ENCODE data around the gene CDAN1.

CDAN1 gene

GRCh38 chr15:42735382-42736165 is 1.4 kb downstream of the CDAN1 start:
- DNase-seq (ENCODE audit: insufficient read length, low spot score) (no peak), FAIRE-seq (no peak)
- TF ChIP-seq PAX5 (IDR thresholded peaks at IDR 0.05; ENCODE audit: insufficient read depth, low read length, severe bottlenecking) = no peak

- no peak for FAIRE-seq
- TF ChIP-seq POLR2AphosphoS5 (IDR thresholded peaks at IDR 0.05; ENCODE audit: low read depth, low read length) = no peak
- TF ChIP-seq PAX5 (IDR thresholded peaks at IDR 0.05; ENCODE audit: insufficient read depth, low read length, severe bottlenecking) = no peak
- no peak for TF ChIP-seq TAF1 (IDR thresholded peaks at IDR 0.05; ENCODE audit: low read depth, low read length)
- TF ChIP-seq SPI1 (IDR thresholded peaks at IDR 0.05; ENCODE audit: low read depth, low read length) = peak; percentile 33; the same call in 1 of the 2 replicates
- no peak for DNase-seq (ENCODE audit: insufficient read length, low spot score)
Observed at GRCh38 chr15:42734076-42734672, 2.8 kb downstream of the CDAN1 start.

DNA sequence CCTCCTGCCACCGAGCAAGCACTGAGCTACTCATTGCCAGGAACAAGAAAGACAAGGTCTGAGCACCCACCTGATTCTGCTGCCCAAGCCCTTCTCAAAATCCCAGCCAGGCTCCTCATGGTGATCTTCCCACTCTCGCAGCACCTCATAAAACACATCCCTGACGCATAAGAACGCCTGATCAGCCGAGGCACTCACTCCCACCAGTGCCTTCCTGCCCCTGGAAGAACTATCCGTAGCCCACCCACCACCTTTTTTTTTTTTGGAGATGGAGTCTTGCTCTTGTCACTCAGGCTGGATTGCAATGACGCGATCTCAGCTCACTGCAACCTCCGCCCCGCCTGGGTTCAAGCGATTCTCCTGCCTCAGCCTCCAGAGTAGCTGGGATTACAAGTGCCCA is 3.9 kb downstream of the CDAN1 start:
- FAIRE-seq (no peak), DNase-seq (ENCODE audit: insufficient read length, low spot score) (no peak)
- TF ChIP-seq PAX5 (IDR thresholded peaks at IDR 0.05; ENCODE audit: insufficient read depth, low read length, severe bottlenecking) = no peak
- TF ChIP-seq POLR2A (IDR thresholded peaks at IDR 0.05; ENCODE audit: low read depth, low read length) = no peak
- TF ChIP-seq SPI1 (IDR thresholded peaks at IDR 0.05; ENCODE audit: low read depth, low read length) = no peak
- TF ChIP-seq POU2F2 (IDR thresholded peaks at IDR 0.05; ENCODE audit: low read depth, low read length) = no peak
- TF ChIP-seq POLR2AphosphoS5 (IDR thresholded peaks at IDR 0.05; ENCODE audit: low read depth, low read length) = no peak
- no peak for TF ChIP-seq TAF1 (IDR thresholded peaks at IDR 0.05; ENCODE audit: low read depth, low read length)

DNA sequence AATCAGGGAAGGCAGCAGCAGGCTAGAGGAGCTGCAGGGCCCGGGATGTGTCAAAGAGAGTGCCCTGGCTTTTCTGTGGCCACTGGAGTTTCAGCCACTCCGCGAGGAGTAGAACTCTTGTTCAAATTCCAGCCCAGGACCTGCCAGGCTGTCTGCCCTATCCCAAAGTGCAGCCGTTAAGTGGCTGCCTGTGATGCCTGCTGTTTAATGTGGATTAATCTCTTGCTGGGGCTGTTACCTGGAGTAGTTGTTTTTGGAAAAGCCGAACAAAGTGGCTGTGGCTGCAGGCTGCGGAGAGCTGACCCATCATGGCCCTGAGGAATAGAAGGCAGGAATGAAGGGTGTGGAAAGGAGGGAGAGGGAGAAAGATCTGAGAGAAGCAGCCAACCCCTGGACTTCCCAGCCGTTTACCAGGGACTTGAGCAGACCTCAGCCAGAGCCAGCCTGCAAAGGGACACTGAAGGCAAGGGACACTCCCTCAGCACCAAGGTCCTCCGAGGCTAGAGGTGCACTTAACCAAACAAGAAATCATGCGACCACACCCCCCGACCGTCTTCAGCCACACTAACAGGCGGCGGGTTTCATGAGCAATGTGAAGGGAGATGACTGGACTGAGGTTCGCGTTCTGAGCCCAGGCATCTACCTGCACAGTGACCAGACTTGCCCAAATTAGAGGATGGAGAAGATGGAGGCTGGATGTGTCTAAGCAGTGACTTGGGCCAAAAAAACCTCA is 4.7 kb downstream of the CDAN1 start:
- TF ChIP-seq TAF1 (IDR thresholded peaks at IDR 0.05; ENCODE audit: low read depth, low read length) (no peak), POU2F2 (IDR thresholded peaks at IDR 0.05; ENCODE audit: low read depth, low read length) (no peak), POLR2AphosphoS5 (IDR thresholded peaks at IDR 0.05; ENCODE audit: low read depth, low read length) (no peak), POLR2A (IDR thresholded peaks at IDR 0.05; ENCODE audit: low read depth, low read length) (no peak), PAX5 (IDR thresholded peaks at IDR 0.05; ENCODE audit: insufficient read depth, low read length, severe bottlenecking) (no peak), SPI1 (IDR thresholded peaks at IDR 0.05; ENCODE audit: low read depth, low read length) (no peak)

DNA sequence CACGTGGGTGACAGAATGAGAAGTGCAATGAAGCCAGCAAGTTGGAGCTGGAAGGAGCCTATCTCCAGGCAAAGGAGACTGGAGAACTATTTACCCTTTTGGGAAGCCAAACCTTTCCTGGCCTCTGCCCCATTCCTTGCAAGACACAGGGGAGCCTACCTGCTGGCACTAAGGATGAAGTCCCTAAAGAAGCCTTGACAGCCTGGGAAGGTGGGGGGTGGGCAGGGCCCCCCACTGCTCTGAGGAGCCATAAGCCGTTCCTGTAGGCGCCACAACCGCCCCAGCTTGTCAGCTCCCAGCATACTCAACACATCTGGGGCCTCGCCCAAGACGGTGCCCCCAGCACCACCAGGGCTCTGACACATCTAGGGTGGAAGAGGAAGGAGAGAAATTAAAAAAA is 5.5 kb downstream of the CDAN1 start:
- TF ChIP-seq POLR2A (IDR thresholded peaks at IDR 0.05; ENCODE audit: low read depth, low read length) (no peak), SPI1 (IDR thresholded peaks at IDR 0.05; ENCODE audit: low read depth, low read length) (no peak), PAX5 (IDR thresholded peaks at IDR 0.05; ENCODE audit: insufficient read depth, low read length, severe bottlenecking) (no peak), POLR2AphosphoS5 (IDR thresholded peaks at IDR 0.05; ENCODE audit: low read depth, low read length) (no peak), POU2F2 (IDR thresholded peaks at IDR 0.05; ENCODE audit: low read depth, low read length) (no peak), TAF1 (IDR thresholded peaks at IDR 0.05; ENCODE audit: low read depth, low read length) (no peak)

More for the DNA sequence above, 4.7 kb downstream of the CDAN1 start:
- FAIRE-seq (no peak), DNase-seq (ENCODE audit: insufficient read length, low spot score) (no peak)

GRCh38 chr15:42730536-42730935 is 6.4 kb downstream of the CDAN1 start:
- TF ChIP-seq POU2F2 (IDR thresholded peaks at IDR 0.05; ENCODE audit: low read depth, low read length) = no peak
- no peak for TF ChIP-seq TAF1 (IDR thresholded peaks at IDR 0.05; ENCODE audit: low read depth, low read length)
- TF ChIP-seq SPI1 (IDR thresholded peaks at IDR 0.05; ENCODE audit: low read depth, low read length) = no peak
- no peak for TF ChIP-seq POLR2A (IDR thresholded peaks at IDR 0.05; ENCODE audit: low read depth, low read length)
- TF ChIP-seq POLR2AphosphoS5 (IDR thresholded peaks at IDR 0.05; ENCODE audit: low read depth, low read length) = no peak
- TF ChIP-seq PAX5 (IDR thresholded peaks at IDR 0.05; ENCODE audit: insufficient read depth, low read length, severe bottlenecking) = no peak
- FAIRE-seq (no peak), DNase-seq (ENCODE audit: insufficient read length, low spot score) (no peak)

More for the DNA sequence above, 5.5 kb downstream of the CDAN1 start:
- FAIRE-seq (no peak), DNase-seq (ENCODE audit: insufficient read length, low spot score) (no peak)

DNA sequence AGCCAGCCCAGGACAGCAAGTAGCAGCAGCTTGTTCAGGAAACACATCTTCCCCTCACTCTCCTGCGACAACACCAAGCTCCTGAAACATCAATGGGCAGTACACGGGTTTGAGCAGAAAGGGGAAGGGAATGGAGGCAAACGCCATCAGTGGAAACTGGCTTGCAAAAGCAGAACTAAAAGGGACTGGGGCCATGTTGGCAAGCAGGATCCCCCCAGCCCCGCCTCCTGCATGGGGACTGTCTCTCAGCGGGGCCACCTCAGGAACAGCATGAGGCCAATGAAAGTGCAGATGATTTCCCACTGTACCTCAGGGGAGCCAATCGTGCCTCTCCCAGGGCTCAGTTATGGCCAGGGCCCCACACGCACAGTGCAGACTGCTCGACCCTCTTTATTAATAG is 6.8 kb downstream of the CDAN1 start:
- DNase-seq (ENCODE audit: insufficient read length, low spot score) = no peak
- TF ChIP-seq POLR2AphosphoS5 (IDR thresholded peaks at IDR 0.05; ENCODE audit: low read depth, low read length) = no peak
- no peak for TF ChIP-seq SPI1 (IDR thresholded peaks at IDR 0.05; ENCODE audit: low read depth, low read length)
- TF ChIP-seq PAX5 (IDR thresholded peaks at IDR 0.05; ENCODE audit: insufficient read depth, low read length, severe bottlenecking) = no peak
- no peak for TF ChIP-seq TAF1 (IDR thresholded peaks at IDR 0.05; ENCODE audit: low read depth, low read length)
- no peak for TF ChIP-seq POLR2A (IDR thresholded peaks at IDR 0.05; ENCODE audit: low read depth, low read length)
- no peak for TF ChIP-seq POU2F2 (IDR thresholded peaks at IDR 0.05; ENCODE audit: low read depth, low read length)
- FAIRE-seq = no peak

DNA sequence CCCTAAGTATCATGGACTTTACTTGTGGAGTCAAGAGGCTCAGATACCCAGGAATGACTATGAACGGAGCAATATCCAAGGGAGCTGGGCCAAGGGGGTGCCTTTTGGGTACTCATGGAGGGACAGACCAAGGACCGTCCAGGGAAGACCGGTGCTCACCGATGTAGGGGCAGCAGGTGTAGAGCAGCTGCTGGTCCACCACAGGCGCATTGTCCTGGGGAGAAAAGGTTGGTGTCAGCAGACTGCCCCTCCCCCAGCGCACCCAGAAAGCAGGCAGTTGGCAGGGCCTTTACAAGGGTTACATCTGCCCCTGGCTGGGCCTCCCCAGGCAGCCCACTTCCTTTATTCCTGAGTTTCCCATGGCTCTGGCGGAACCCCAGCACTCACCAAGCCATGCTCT is 7.5 kb downstream of the CDAN1 start:
- DNase-seq (ENCODE audit: insufficient read length, low spot score) (no peak), FAIRE-seq (no peak)
- TF ChIP-seq POLR2AphosphoS5 (IDR thresholded peaks at IDR 0.05; ENCODE audit: low read depth, low read length) = no peak
- no peak for TF ChIP-seq POU2F2 (IDR thresholded peaks at IDR 0.05; ENCODE audit: low read depth, low read length)
- TF ChIP-seq POLR2A (IDR thresholded peaks at IDR 0.05; ENCODE audit: low read depth, low read length) = no peak
- no peak for TF ChIP-seq PAX5 (IDR thresholded peaks at IDR 0.05; ENCODE audit: insufficient read depth, low read length, severe bottlenecking)
- no peak for TF ChIP-seq TAF1 (IDR thresholded peaks at IDR 0.05; ENCODE audit: low read depth, low read length)
- TF ChIP-seq SPI1 (IDR thresholded peaks at IDR 0.05; ENCODE audit: low read depth, low read length) = no peak

- TF ChIP-seq POU2F2 (IDR thresholded peaks at IDR 0.05; ENCODE audit: low read depth, low read length) (no peak), SPI1 (IDR thresholded peaks at IDR 0.05; ENCODE audit: low read depth, low read length) (no peak), POLR2A (IDR thresholded peaks at IDR 0.05; ENCODE audit: low read depth, low read length) (no peak), POLR2AphosphoS5 (IDR thresholded peaks at IDR 0.05; ENCODE audit: low read depth, low read length) (no peak), PAX5 (IDR thresholded peaks at IDR 0.05; ENCODE audit: insufficient read depth, low read length, severe bottlenecking) (no peak), TAF1 (IDR thresholded peaks at IDR 0.05; ENCODE audit: low read depth, low read length) (no peak)
- FAIRE-seq = no peak
- DNase-seq (ENCODE audit: insufficient read length, low spot score) = no peak
Observed at GRCh38 chr15:42728972-42729371, 8.0 kb downstream of the CDAN1 start.
